IPS DF 6.9 (cell line): ENCODE results near the gene FAM162B.
"Not testable (repeated sequence)": the region's sequence is repeated elsewhere in the genome, so short reads cannot be mapped to it uniquely, and the experiment has no call there.

ENCODE experiments used
- DNase-seq: peaks from one replicate; pipeline ENCODE4 v3.0.0-alpha.2; 2013; ENCODE audit warnings: low read depth, low spot score
- H3K27ac ChIP-seq: one replicate; pipeline ENCODE4 v1.5.1; 2013; ENCODE audit warnings: low read length, control low read depth
- H3K27me3 ChIP-seq: 2 replicates; pipeline ENCODE4 v1.6.1; 2013; ENCODE audit warnings: mild to moderate bottlenecking, low read length; ENCODE audit not compliant: control insufficient read depth, insufficient read depth
- H3K36me3 ChIP-seq: 2 replicates; pipeline ENCODE4 v1.6.1; 2013; ENCODE audit warnings: low read length; ENCODE audit not compliant: control insufficient read depth, insufficient read depth
- H3K4me1 ChIP-seq: 2 replicates; pipeline ENCODE4 v1.6.1; 2013; ENCODE audit warnings: low read length; ENCODE audit not compliant: control insufficient read depth, insufficient read depth
- H3K4me3 ChIP-seq: 2 replicates; pipeline ENCODE4 v1.5.1; 2013; ENCODE audit warnings: mild to moderate bottlenecking, low read length
- H3K9me3 ChIP-seq: 2 replicates; pipeline ENCODE4 v1.6.1; 2013; ENCODE audit warnings: low read length, inconsistent platforms; ENCODE audit not compliant: control insufficient read depth, insufficient read depth
- WGBS: extraction: QIAGEN DNeasy Blood & Tissue Kit; methylation state at CpG from one replicate; pipeline ENCODE4 v1.1.7; 2013; ENCODE audit warnings: mixed read lengths, missing lambda C conversion rate; ENCODE audit not compliant: insufficient read length, insufficient coverage; 5-methylcytosine and 5-hydroxymethylcytosine counted together

The FAM162B gene

DNA sequence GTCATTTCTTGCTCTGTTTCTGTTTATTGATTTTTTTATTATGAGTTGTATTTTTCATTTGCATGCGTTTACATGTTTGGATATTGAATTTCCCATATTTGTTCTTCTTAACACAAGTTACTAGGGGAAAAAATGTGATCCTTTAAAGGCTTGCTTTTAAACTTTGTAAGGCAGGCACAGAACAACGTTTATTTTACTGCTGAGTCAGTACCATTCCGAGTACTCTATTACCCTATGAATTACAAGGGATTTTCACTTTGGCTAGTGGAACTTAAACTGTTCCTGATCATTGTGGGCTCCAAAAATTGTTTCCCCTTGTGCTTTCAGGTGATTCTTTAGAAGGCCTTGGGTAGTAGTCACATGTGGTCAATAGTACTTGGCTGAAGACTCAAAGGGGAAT lies 28.5 kb downstream of the FAM162B start:
- Histone ChIP-seq H3K9me3 (no peaks in the 10 kb centered on the region), H3K27ac (no peak overlapping the region), H3K27me3 (no peaks in the 10 kb centered on the region), H3K36me3 (no peaks in the 10 kb centered on the region; the same call in 1 of the 2 replicates), H3K4me3 (no peak overlapping the region), H3K4me1 (no peaks in the 10 kb centered on the region)
- no CpG with 5 or more reads among the region's 3 CpGs for whole genome bisulfite sequencing
- DNase-seq = no peak

DNA sequence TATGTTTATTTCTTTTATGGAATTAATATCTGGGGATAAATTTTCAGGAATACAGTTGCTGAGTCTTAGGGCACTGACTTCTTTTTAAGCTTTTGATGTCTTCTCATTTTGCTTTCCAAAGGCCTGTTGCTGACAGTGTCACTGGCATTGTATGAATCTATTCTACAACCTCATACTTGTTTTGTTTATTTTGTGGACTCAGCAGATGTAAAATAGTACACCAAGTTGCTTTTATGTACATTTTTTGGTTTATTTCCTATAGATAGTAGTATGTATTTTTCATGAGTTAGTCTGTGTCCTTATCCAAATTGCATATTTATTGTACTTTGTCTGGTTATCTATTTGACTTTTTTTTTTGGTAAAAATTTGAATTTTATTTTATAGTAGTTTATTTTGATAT lies 35.0 kb downstream of the FAM162B start:
- Histone ChIP-seq H3K4me3 (no peak overlapping the region), H3K27me3 (no peaks in the 10 kb centered on the region), H3K36me3 (no peaks in the 10 kb centered on the region), H3K27ac (no peak overlapping the region), H3K4me1 (no peaks in the 10 kb centered on the region), H3K9me3 (no peaks in the 10 kb centered on the region)
- no peak for DNase-seq

DNA sequence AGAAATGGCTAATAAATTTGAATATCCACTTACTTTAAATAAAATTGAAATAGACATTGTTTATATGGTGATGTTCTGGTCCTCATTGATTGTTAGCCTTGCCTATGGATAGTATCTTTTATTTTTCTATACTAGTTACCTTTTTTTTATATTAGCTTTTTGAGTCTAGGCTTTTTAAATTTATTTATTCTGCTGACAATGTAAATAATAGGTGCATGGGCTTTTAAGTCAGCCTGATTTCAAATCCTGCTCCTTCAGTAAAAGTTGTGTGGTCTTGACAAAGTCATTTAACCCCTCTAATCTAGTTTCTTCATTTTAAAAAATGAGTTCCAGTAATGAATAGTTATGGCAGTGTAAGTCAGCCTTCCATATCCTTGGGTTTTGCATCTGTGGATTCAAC lies 38.6 kb downstream of the FAM162B start:
- DNase-seq = no peak
- Histone ChIP-seq H3K9me3 (no peaks in the 10 kb centered on the region), H3K4me1 (no peaks in the 10 kb centered on the region), H3K4me3 (no peak overlapping the region), H3K27ac (no peak overlapping the region), H3K36me3 (no peaks in the 10 kb centered on the region; the same call in 1 of the 2 replicates), H3K27me3 (no peaks in the 10 kb centered on the region)

DNA sequence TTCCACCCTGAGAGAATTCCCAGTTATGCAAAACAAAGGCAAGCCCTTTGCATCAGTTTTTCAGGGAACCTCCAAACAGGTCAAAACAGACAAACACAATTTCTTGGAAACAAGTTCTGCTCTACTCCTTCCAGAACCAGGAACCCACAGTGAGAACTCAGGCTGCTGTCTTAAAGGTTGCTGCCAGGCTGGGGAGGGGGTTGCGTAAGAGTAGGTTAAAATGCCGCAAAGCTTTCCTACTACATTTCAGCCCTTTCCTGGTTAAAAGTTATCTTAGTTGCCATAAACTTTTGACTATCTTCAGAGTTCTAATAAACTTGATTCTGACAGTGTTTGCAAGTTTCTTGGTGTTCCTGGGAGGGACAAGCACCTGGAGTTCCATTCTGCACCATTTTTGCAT lies 50.8 kb downstream of the FAM162B start:
- no CpG with 5 or more reads among the region's 2 CpGs for WGBS
- no peaks in the 10 kb centered on the region for H3K4me1 ChIP-seq
- peaks cover 8% of the 10 kb centered on the region for H3K36me3 ChIP-seq
- H3K27me3 ChIP-seq = no peaks in the 10 kb centered on the region
- no peak overlapping the region for H3K4me3 ChIP-seq
- H3K9me3 ChIP-seq = no peaks in the 10 kb centered on the region
- DNase-seq = no peak
- no peak overlapping the region for H3K27ac ChIP-seq

DNA sequence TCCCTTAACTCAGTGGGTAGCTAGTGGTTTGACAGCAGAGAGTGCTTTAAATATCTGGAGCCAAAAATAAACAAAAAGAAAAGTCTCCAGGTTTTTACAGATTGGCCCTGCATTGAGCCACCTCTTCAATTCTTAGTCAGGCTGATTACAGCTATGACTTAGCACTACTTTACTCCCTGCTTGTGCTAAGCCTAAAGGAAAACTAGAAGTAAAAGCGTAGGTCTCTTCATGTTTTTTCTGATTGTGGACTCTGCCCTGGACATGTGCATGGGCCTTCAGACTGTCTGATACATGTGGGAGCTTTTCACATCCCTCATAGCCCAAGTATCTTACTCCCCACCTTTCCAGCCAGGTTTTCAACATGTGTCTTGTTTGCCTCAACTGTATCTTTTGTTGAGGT lies 51.2 kb downstream of the FAM162B start:
- no peaks in the 10 kb centered on the region for H3K27me3 ChIP-seq
- no CpG with 5 or more reads among the region's 1 CpG for WGBS
- DNase-seq = no peak
- no peaks in the 10 kb centered on the region for H3K4me1 ChIP-seq
- peaks cover 8% of the 10 kb centered on the region for H3K36me3 ChIP-seq
- no peak overlapping the region for H3K4me3 ChIP-seq
- H3K9me3 ChIP-seq = no peaks in the 10 kb centered on the region
- H3K27ac ChIP-seq = no peak overlapping the region

DNA sequence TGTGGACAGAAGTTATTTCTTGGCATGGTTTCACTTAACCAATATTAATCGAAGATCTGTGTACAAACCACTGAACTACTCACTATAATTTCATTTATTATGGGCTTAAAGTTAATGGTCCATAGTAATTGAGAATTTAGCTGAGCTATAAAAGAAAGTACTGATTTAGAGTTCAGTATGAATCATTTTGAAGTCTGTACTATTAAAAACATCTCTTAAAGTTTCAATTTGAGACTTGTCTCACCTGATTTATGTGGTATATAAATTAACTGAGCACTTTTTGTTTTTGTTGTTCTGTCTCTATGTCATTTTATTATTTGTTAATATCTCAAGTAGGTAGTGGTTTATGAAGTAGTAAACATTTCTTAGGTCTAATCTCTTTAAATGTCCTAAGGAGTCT lies 59.6 kb downstream of the FAM162B start:
- WGBS = no CpG with 5 or more reads among the region's 1 CpG
- no peaks in the 10 kb centered on the region for H3K36me3 ChIP-seq

DNA sequence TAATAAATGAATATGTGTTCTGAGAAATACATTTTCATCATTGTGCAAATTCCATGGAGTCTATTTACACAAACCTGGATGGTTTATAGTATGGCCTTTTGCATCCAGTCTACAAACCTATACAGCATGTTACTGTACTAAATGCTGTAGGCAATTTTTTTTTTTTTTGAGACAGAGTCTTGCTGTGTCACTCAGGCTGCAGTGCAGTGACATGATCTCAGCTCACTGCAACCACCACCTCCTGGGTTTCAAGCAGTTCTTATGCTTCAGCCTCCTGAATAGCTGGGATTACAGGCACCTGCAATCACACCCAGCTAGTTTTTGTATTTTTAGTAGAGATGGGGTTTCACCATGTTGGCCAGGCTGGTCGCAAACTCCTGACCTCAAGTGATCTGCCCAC lies 61.6 kb downstream of the FAM162B start:
- H3K27ac ChIP-seq, H3K4me1 ChIP-seq, DNase-seq, H3K27me3 ChIP-seq, H3K9me3 ChIP-seq, H3K36me3 ChIP-seq, H3K4me3 ChIP-seq: not testable (repeated sequence)
- WGBS = no CpG with 5 or more reads among the region's 1 CpG

More for the DNA sequence above, 59.6 kb downstream of the FAM162B start:
- Histone ChIP-seq H3K27me3 (no peaks in the 10 kb centered on the region), H3K4me1 (no peaks in the 10 kb centered on the region), H3K27ac (no peak overlapping the region), H3K4me3 (no peak overlapping the region), H3K9me3 (no peaks in the 10 kb centered on the region)
- DNase-seq = no peak
